NCI-H748 (cell line): ENCODE measurements around the gene ZAP70.

Experiments used
- DNase-seq: peaks from one replicate; lab custom pipeline; 2025; ENCODE audit not compliant: unreplicated experiment; lab: John Stamatoyannopoulos, UW

ZAP70 gene

DNA sequence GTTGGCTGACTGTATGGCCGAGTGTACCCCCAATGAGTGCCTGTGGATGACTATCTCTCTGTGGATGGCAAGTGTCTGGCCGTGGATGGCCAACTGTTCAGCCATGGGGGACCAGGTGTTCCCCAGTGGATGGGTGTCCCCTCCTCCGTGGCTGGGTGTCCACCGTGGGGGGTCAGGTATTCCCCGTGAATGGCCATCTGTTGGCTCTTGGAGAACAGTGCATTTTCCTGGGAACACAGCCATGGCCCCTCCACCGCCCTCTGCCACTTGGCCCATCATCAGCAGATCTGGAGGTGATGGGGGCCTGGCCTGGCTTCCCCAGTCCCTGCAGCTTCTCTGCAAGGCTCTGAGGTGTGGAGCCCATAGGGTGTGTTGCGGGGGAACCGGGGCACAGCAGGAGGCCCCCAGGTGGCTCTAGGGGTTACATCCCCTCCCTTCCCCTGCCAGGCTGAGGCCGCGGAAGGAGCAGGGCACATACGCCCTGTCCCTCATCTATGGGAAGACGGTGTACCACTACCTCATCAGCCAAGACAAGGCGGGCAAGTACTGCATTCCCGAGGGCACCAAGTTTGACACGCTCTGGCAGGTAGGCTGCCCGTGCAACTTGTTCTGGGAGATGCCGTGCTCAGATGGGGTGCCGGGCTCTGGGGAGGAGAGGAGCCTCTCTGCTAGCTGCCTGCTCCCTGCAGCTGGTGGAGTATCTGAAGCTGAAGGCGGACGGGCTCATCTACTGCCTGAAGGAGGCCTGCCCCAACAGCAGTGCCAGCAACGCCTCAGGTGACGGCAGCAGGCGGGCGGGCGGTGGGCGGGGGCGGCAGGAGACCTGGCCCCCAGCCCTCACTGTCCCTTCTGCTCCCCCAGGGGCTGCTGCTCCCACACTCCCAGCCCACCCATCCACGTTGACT lies 19.3 kb downstream of the ZAP70 start:
- DNase-seq = no peak

DNA sequence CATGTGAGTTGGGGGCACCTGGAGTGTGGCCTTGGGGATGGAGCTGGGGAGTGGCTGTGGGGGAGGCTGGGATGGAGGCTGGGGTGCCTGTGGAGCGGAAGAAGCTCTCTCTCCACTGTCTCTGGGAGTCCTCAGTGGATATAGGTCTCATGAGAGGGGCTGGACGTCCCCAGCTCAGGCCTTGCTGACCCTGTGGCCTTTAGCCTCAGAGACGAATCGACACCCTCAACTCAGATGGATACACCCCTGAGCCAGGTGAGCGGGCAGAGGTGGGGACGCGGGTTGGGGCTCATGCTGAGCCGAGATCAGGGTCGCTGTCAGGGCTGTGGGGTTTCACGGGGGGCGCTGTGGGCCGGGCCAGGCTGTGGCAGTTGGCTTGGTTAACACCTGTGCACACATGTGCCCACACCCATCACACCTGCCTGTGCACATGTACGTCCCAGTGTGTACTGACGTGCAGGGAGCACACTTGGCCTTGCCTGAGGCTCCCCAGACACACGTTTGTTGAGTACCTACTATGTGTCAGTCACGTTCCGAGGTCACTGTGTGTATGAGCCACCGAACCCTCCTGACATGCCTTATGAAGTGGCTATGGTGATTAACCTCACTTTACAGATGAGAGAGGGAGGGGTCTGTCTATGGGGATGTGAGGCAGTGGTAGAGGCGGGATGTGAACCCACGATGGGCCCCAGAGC lies 20.1 kb downstream of the ZAP70 start:
- DNase-seq = no peak

DNA sequence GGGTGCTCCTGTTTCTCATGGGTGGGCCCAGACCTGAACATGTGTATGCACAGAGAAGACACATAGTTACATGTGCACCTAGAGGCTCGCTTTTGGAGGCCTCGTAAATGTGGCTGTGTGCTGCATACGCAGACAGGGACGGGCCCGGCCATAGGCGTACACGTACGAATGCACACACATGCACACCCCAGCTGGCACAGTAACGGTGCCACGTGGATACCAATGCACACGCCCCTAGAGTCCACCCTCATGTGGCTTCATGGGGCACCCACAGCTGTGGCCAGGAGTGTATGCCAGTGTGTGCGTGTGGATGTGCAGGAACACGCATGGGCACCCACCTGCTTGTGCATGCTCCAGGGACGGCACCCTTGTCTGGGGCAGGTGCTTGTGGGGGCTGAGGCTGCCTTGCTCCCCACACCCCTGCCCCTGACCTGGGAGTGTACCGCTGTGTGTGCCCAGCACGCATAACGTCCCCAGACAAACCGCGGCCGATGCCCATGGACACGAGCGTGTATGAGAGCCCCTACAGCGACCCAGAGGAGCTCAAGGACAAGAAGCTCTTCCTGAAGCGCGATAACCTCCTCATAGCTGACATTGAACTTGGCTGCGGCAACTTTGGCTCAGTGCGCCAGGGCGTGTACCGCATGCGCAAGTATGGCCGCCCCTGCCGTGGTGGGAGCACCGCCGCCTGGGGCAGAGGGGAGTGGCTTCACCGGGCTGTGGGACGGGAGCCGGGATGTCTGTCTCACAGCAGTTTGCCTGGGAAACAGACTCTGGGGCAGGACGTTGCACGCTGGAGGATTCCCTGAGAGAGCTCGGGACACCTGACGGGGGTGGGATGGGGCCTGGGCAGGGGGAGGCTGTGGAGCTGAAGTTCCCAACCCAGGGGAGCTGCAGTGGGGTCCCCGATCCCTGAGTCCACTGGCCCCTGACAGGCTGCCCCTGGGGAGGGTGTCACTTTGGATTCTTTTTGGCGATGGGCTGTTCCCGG lies 21.0 kb downstream of the ZAP70 start:
- DNase-seq = no peak

DNA sequence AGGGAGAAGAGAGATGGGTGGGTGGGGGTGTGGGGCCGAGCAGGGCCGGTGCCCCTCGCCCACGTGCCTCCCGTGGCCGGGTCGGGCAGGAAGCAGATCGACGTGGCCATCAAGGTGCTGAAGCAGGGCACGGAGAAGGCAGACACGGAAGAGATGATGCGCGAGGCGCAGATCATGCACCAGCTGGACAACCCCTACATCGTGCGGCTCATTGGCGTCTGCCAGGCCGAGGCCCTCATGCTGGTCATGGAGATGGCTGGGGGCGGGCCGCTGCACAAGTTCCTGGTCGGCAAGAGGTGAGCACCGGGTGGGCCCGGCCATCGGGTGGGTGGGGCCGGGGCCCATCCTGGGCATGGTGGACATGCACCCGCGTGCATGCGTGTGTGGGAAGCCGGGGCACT lies 21.8 kb downstream of the ZAP70 start:
- DNase-seq = no peak

DNA sequence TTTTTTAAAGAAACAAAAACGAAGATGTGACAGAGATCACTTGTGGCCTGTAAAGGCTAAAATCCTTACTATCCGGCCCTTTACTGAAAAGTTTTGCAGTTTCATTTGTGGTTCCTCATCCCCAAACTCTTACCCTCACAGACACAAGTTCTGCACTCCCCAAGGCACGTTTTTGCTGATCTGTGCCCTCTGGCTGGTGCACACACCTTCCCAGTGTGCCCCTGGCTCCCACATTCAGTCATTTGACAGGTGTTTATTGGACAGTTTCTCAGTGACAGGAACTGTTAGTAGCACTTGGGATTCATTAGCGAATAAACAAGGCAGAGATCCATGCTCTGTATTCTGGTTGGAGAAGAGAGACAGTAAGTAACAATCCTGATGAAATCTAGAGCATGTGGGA lies 22.8 kb downstream of the ZAP70 start:
- no peak for DNase-seq

DNA sequence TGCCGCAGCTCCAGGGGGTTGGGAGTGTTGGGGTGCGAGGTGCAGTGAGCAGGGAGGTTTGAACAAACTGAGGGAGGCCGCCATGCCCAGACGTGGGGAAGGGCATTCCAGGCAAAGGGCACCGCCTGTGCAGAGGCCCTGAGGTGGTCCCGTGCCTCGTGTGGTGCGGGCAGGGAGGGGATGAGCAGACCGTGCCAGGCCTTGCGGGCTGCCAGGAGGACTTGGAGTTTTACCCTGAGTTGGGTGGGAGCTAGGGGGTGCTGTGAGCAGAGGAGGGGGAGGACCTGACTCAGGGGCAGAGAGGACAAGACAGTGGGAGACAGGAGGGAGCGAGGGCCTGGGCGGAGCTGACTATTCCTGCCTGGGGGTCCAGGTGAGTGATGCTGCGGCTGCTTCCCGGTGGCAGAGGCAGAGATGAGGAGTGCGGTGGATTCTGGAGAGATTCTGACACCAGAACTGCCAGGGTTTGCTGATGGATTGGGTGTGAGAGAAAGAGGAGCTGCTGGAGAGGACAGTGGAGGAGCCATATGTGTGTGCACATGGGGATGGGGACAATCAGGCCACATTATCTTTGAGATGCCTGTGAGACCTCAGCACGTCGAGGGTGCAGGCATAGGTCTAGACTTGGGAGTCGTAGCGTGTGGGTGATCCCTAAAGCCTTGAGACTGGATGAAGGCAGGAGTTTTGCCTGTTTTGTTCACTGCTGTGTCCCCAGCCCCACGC lies 23.4 kb downstream of the ZAP70 start:
- DNase-seq = no peak

DNA sequence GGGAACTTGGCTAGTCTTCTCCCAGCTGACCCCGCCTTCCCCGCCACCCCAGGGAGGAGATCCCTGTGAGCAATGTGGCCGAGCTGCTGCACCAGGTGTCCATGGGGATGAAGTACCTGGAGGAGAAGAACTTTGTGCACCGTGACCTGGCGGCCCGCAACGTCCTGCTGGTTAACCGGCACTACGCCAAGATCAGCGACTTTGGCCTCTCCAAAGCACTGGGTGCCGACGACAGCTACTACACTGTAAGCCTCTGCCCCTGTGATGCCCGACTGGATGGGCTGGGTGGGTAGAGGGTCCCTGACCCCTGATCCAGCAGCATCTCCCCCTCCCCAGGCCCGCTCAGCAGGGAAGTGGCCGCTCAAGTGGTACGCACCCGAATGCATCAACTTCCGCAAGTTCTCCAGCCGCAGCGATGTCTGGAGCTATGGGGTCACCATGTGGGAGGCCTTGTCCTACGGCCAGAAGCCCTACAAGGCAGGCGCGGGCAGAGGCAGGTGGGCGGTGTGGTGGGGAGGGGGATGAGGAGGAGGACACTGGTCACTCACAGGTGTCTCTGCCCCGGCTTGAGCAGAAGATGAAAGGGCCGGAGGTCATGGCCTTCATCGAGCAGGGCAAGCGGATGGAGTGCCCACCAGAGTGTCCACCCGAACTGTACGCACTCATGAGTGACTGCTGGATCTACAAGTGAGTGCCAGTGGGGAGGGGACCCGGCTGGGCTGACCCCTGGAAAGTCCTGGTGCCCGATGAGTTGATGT lies 24.2 kb downstream of the ZAP70 start:
- no peak for DNase-seq

DNA sequence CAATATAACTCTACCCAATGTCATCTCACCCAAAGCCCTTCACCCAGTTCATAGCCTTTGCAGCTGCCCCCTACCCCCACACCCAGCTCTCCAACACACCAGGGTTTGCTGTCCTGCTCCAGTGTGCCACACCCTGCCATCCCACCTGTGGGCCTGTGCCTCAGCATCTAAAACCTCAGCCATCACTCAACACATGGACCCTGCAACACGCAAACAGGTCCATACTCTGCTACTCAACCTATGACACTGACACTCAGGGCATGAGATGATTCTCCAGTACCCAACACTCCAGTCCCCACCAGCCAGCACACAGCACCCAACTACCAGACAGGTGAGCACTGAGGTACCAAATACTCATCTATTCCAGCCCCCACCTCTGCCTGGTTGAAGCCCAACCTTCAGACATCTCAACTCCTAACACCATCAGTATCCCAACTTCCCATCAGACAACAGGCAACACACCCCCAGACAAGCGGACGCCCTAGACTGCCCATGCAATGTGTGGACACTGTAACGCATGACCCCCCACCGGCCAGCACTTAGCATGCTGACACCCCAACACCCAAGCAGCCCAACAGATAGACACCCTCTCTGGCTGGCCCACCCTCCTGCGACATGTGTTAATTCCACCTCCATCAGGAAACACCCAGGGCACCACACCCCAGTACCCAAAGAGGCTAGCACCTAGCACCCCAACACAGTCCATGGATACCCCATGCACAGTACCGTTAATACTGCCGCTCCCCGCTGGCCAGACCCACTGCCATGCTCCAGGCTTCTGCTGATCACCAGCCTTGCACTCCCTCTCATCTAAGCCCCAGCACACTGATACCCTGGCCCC lies 25.0 kb downstream of the ZAP70 start:
- no peak for DNase-seq

DNA sequence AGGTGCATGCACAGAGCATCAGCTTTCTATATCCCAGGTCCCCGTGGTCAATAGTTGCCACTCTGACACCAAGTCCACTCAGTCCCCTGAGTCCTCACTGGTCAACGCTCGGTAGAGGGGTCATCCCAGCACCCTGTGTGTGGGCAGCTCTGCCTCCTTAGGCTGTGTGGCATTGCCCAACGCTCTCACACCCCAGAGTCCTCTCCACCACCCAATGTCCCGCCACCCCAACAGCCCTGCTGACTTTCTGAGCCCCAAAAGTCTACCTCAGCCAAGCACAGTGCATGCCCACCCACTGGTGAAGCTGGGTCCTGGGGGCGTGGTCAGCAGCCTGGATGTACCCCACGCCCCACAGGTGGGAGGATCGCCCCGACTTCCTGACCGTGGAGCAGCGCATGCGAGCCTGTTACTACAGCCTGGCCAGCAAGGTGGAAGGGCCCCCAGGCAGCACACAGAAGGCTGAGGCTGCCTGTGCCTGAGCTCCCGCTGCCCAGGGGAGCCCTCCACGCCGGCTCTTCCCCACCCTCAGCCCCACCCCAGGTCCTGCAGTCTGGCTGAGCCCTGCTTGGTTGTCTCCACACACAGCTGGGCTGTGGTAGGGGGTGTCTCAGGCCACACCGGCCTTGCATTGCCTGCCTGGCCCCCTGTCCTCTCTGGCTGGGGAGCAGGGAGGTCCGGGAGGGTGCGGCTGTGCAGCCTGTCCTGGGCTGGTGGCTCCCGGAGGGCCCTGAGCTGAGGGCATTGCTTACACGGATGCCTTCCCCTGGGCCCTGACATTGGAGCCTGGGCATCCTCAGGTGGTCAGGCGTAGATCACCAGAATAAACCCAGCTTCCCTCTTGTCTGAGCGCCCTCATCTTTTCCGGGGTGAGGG lies 25.9 kb downstream of the ZAP70 start:
- DNase-seq = no peak

DNA sequence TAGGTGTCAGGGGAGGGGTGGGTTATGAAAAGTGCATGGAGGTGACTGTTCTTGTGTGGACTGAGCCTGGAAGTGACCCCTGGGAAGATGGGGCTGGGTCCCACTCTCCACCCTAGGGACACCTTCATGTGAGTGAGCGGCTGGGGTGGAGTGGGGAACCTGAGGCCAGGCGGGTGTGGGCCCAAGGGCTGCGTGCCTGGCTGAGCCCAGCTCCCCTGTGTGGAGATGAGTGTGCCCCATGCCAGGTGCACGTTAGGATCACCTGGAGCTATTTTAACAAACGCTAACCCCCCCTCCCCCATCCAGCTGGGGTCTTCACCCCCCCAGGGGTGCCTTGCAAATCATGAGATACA lies 26.5 kb downstream of the ZAP70 start:
- DNase-seq = no peak

DNA sequence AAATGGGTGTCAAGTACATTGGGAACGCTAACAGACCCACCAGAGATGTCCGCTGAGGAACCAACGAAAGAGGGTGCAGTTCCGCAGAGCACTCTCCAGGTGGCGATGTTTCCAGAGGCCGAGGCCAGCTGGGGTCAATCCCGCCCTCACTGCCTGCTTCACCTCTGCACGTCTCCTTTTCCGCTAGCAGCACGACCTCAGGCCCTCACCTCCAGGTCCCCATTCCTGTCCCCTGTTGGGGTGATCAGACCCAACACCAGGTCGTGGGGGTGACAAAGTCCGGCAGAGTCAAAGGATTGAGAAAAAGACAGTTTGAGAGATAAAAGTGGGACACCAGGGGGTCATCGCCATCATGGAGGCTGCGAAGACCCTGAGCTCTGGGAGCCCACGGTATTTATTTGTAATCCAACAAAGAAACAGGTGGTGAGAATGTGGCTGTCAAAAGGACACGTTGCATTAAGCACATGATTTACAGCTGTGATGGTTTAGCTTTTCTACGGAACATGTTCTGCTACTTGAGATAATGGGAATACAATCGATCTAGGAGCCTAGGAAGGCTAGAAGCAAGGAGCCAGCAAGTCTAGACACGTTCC lies 27.3 kb downstream of the ZAP70 start:
- peak; percentile 88 for DNase-seq

DNA sequence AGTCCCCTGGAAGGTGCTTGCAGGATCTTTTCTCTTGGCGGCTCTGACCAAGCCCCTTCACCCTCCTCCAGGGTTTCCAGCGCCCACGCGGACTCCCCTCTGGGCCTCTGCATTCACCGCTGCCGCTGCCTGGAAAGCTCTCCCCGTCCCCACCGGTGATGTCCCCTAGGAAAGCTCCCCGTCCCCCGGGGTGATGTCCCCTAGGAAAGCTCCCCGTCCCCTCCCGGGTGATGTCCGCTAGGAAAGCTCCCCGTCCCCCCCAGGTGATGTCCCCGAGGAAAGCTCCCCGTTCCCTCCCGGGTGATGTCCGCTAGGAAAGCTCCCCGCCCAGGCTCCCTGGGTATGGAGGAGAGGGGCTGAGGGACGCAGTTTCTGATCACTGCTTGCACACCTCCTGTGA lies 27.9 kb downstream of the ZAP70 start:
- DNase-seq = no peak

DNA sequence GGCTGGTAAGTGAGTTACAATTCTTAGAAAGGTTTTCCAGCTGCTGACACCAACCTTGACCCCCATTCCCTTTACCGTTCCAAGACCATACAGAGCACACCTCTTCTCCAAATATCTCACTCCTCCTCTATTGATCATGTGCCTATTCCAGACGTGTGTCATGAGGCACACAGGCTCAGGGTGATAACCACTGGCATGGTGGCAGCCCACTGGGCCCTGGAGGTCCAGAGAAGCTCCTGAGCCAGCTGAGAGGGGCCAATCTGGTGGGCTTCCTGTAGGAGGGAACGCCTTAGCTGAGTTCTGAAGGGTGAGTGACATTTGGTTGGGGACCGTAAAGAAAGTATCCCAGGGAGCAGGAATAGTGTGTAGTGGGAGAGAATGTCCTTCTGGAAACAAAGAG lies 28.3 kb downstream of the ZAP70 start:
- no peak for DNase-seq

DNA sequence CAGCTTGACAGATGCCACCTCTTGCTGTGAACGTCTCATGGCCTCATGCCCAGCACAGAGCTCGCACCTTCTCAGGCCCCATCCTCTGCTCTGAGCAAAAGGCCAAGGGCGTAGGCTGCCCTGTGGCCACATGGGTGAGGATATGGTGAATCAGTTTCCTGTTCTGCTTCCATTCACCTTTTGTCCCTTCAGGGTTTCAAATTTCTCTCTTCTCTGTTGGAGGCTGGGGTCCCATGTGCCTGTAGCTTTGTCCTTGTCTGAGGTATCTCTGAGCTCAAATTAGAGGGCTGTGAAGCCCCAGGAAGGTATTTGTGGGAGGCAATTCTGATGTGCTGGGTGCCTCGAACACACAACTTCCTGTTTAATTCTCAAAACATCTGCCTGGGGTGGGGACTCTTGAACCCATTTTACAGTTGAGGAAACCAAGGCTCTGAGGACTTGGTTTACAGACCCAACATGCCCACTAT lies 29.0 kb downstream of the ZAP70 start:
- no peak for DNase-seq

DNA sequence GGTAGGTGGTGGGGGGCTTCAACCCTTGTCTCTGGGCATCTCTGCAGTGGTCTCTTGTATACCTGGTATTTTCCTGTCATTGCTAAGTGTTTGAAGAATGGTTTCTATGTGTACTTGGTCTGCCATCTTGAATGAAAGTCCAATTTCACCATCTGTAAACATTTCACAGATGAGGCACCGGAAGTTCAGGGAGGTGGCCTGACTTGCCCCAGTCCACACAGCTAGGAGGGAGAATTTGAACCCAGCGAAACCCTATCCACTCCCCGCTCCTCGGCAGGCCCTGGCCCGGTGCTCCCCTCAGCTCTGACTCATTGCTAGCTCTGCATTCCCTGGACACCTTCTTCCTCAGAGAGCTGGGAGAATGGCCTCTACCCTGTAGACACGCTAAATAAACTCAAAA lies 30.5 kb downstream of the ZAP70 start:
- DNase-seq = no peak

DNA sequence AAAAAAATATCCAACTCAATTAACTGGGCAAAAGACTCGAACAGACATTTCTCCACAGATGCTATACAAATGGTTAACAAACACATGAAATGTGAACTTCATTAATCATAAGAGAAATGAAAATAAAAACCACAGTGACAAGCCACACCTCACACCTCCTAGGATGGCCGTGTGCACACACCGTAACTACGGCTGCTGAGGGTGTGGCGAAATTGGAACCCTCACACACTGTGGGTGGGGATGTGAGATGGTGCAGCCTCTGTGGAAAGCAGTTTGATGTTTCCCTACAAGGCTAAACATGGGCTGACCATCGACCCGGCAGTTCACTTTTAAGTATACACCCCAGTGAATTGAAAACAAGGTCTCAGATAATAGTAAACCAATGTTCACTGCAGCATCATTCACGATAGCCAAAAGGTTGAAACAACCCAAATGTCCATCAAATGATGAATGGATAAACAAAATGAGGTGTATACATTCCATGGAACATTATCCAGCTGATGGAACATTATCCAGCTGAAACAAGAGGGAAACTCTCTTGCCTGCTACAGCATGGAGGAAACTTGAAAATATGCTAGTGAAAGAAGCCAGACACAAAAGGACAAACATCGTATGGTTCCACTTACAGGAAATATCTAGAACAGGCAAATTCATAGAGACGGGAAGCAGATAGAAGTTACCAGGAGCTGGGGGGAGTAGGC lies 32.2 kb downstream of the ZAP70 start:
- peak; percentile 42 for DNase-seq

DNA sequence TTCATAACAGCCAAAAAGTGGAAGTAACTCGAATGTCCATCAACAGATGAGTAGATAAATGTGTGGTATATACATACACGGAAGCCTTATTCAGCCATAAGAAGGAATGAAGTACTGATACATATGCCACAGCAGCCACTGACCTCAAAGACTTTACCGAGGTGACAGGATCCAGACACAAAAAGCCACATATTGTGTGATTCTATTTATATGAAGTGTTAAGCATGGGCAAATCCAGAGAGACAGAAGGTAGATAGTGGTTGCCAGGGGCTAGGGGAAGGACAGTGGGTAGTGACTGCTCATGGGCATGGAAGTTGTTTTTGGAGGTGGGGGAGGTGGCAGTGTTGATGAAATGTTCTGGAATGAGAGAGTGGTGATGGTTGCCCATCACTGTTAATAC lies 33.9 kb downstream of the ZAP70 start:
- no peak for DNase-seq
